GOT3 (cell line): ENCODE data around the gene KDM4E.

ENCODE experiments used
- DNase-seq: peaks from one replicate; lab custom pipeline; 2025; ENCODE audit warnings: mixed read lengths; lab: John Stamatoyannopoulos, UW

Gene KDM4E

DNA sequence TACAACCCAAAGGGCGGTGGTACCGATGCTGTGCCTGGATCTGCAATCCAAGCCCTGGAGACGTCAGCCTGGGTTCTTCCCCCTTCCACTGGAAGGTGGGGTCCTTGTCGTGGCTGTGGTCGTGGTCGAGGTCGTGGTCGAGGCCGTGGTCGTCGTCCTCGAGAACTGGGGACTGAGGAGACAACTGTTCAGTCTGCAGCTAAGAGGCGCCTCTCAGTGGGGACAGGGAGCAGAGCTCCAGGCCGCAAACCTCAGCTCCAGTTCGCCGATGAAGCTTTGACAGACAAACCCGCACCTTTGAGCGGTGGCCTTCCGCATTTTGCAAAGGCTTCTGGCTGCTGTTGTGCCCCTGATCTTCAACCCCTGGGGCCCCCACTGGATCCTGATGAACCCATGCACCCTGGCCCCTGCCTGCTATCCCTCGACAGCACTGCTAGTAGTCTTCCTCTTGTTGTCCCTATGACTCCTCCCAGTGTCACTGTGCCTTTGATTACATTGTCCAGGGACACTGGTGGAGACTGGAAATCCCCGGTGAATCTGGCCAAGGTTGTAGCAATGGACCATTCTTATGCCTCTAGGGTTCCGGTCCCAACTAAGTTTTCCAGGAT is 25.6 kb downstream of the KDM4E start:
- no peak for DNase-seq

GRCh38 chr11:95054356-95054755 is 29.3 kb downstream of the KDM4E start:
- no peak for DNase-seq

- DNase-seq: no peak
Observed at GRCh38 chr11:95055283-95055897, 30.3 kb downstream of the KDM4E start.

- DNase-seq: no peak
Observed at GRCh38 chr11:95057959-95058358, 32.9 kb downstream of the KDM4E start.

DNA sequence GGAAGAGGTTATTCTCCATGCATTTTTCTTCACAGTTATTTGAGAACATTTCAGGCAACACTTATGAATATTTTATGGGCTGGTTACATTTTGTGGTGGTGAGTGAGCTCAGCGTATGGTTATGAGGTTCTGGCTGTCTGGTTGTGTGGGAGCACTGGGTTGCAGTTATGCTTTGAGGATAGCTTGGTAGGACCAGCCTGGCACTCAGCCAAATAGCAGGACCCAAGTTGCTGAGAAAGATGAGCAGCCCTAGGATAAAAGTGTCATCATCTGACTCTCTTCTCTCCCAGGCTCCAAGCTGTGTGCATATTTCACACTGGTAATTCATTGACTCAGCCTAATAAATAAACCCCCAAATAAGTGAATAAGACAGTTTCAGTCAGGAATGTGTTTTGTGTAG is 33.6 kb downstream of the KDM4E start:
- no peak for DNase-seq

GRCh38 chr11:95059046-95059445 is 34.0 kb downstream of the KDM4E start:
- DNase-seq: no peak

- DNase-seq: no peak
Observed at GRCh38 chr11:95065336-95065735, 40.3 kb downstream of the KDM4E start.

GRCh38 chr11:95066716-95067038 is 41.6 kb downstream of the KDM4E start, which contains the start of gene SRSF8:
TSS of gene SRSF8 (plus strand) at chr11:95066919. CDS start at chr11:95067227, 308 bp downstream.
- no peak for DNase-seq

DNA sequence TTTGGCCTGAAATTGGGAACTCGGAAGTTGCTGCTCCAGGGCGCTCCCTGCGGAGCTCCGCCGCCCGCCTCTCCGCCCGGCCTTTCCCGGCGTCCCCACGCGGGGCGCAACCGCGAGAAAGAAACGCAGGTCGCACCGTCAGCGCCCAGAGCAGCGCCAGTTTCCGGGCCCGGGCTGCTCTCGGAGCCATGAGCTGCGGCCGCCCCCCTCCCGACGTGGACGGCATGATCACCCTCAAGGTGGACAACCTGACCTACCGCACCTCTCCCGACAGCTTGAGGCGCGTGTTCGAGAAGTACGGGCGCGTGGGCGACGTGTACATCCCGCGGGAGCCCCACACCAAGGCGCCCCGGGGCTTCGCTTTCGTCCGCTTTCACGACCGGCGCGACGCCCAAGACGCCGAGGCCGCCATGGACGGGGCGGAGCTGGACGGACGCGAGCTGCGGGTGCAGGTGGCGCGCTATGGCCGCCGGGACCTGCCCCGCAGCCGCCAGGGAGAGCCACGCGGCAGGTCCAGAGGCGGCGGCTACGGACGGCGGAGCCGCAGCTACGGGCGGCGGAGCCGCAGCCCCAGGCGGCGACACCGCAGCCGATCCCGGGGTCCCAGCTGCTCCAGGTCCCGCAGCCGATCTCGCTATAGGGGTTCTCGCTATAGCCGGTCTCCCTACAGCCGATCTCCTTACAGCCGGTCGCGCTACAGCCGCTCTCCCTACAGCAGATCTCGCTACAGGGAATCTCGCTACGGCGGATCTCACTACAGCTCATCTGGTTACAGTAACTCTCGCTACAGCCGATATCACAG is 42.2 kb downstream of the KDM4E start:
- peak; percentile 28 for DNase-seq

DNA sequence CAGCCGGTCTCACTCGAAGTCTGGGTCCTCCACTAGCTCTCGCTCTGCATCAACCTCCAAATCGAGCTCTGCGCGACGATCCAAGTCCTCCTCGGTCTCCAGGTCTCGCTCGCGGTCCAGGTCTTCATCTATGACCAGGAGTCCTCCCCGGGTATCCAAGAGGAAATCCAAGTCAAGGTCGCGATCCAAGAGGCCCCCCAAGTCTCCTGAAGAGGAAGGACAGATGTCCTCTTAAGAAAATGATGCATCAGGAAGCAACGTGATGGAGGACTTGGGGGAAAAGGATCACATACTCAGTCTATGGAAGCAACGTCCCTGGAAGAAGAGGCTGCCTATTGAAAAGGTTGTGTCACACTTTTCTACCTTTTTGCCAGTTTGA is 42.8 kb downstream of the KDM4E start:
- no peak for DNase-seq

GRCh38 chr11:95068549-95068948 is 43.5 kb downstream of the KDM4E start:
- DNase-seq: peak; percentile 5

- DNase-seq: no peak
Observed at GRCh38 chr11:95070471-95070870, 45.4 kb downstream of the KDM4E start.

DNA sequence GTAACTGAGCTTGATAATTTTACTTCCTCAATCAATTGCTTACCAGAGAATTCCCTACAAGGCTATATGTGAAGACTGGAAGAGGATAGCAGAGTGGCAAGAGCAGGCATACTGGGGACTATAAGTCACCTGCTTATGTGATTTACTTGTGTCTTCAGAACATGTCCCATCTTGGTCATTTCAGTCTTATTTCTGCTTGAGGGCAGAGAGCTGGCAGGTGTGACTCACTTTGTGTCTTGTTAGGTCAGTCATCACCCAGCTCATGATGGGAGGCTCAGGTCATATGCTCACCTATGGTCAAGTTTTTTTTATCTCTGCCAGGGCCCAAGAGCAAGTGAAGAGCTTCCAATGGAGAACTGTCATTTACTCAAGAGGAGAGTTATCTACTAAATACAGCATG is 47.9 kb downstream of the KDM4E start:
- no peak for DNase-seq

- no peak for DNase-seq
Observed at GRCh38 chr11:95074792-95075563, 49.9 kb downstream of the KDM4E start.

GRCh38 chr11:95076416-95076815 is 51.4 kb downstream of the KDM4E start:
- no peak for DNase-seq

DNA sequence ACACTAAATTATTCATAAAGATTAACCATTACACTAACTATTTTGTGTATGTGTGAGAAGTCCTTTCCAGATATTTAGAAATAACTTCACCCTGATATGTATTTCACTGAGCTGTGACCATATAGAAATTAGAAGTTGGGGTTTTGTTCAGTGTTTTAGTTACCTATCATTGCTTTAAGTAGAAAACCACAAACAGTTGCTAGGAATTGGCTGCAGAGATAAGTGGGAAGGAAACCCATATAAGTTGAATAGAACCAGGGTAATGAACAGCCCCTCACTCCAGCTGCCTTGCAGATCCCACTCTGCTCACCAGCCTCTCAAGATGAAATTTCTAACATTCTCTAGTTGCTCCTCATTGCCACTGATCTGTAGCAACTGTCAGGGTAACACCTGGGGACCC is 51.9 kb downstream of the KDM4E start:
- no peak for DNase-seq
